ENCODE measurements around the gene SIRT7. TPM values are rescaled to one million over a fixed set of nuclear protein-coding genes. Genes with fewer than 3 reads are reported as not detected.
A peak's percentile ranks its signal among the peaks of the same experiment; 100 is the strongest.

SIRT7 gene
- total RNA-seq, 1 donor from 2014 or later: 22.6 TPM

DNA sequence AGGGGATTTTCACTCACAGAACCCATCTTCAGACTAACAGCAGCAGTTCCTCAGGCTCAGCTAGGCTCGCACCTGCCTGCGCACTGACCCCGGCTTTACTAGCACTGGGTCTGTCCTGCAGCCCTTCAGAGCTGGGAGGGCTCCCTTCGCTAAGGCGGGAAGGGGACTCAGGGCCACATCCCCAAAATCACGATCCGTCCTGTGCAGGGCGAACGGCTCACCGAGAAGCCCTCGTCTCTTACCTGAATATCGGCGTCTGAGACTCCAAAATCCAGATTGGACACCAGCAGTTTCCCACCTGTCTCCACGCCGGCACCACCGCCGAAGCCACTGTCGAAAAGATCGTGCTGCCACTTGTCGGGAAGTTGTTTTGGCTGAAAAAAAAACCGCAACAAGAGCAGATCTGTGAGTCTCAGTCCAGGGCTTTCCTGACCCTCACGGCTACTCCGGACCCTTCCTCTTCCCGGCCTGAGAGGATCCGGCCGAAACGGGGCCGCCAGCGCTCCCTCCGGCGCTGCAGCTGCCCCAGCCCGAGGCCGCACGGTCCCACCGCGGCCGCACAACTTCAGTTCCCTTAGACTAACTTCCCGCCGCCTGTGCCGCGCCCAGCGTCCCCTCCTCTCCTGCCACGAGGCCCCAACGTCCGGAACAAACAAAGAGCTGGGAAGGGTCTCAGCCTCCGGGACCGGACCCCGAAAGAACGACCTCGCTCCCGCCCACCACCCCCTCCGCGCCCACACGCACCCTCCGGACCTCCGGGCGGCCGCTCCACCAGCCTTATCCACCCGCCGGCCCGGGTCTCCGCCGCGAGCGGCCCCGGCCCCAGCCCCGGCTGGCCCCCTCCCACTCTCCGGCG is 27.3 kb downstream of the SIRT7 start:
- no peak for TF ChIP-seq CTCF (IDR thresholded peaks at IDR 0.05; ENCODE audit: unreplicated experiment)
- Mint-ChIP-seq H3K9me3 (no peaks in the 10 kb centered on the region), H3K27me3 (ENCODE audit: low read depth) (no peaks in the 10 kb centered on the region), H3K27ac (peak overlapping the region; percentile 93), H3K36me3 (peaks cover 17% of the 10 kb centered on the region), H3K4me1 (peaks cover 11% of the 10 kb centered on the region), H3K4me3 (peak overlapping the region; percentile 78)
- peak in 1 of 2 experiments; percentile 20 for DNase-seq (ENCODE audit: low spot score in 2 of 2, unreplicated experiment in 2 of 2)

DNA sequence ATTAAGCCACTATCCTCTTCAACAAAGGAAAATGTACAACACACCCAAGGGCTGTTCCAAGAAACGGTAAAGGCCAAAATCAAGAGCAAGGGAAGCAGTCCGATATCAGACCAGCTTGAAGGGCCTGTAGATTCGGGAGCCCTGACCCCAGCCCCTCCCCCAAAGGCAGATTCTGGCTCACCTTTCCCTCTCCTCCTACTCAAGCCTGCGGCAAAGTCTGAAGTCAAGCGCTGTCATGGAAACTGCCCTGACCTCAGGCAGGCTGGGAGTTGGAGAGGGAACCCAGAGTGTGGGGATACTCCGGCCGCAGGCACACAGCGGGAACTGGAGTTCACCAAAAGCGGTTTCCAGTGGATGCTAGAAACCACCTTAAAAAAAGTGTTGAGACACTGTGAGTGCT is 28.4 kb downstream of the SIRT7 start:
- peak overlapping the region; percentile 78 for H3K4me3 Mint-ChIP-seq
- no peaks in the 10 kb centered on the region for H3K9me3 Mint-ChIP-seq
- H3K4me1 Mint-ChIP-seq: peaks cover 11% of the 10 kb centered on the region
- DNase-seq (ENCODE audit: low spot score in 2 of 2, unreplicated experiment in 2 of 2): no peak
- H3K27ac Mint-ChIP-seq: peak overlapping the region; percentile 47
- H3K27me3 Mint-ChIP-seq (ENCODE audit: low read depth): no peaks in the 10 kb centered on the region
- TF ChIP-seq CTCF (IDR thresholded peaks at IDR 0.05; ENCODE audit: unreplicated experiment): no peak
- peaks cover 23% of the 10 kb centered on the region for H3K36me3 Mint-ChIP-seq

- H3K27ac Mint-ChIP-seq: peak overlapping the region; percentile 47
- DNase-seq (ENCODE audit: low spot score in 2 of 2, unreplicated experiment in 2 of 2): no peak
- H3K27me3 Mint-ChIP-seq (ENCODE audit: low read depth): no peaks in the 10 kb centered on the region
- no peak for TF ChIP-seq CTCF (IDR thresholded peaks at IDR 0.05; ENCODE audit: unreplicated experiment)
- H3K36me3 Mint-ChIP-seq: peaks cover 28% of the 10 kb centered on the region
- peak overlapping the region; percentile 56 for H3K4me3 Mint-ChIP-seq
- no peaks in the 10 kb centered on the region for H3K9me3 Mint-ChIP-seq
- peaks cover 11% of the 10 kb centered on the region for H3K4me1 Mint-ChIP-seq
Observed at GRCh38 chr17:81888988-81889595, 28.9 kb downstream of the SIRT7 start.

DNA sequence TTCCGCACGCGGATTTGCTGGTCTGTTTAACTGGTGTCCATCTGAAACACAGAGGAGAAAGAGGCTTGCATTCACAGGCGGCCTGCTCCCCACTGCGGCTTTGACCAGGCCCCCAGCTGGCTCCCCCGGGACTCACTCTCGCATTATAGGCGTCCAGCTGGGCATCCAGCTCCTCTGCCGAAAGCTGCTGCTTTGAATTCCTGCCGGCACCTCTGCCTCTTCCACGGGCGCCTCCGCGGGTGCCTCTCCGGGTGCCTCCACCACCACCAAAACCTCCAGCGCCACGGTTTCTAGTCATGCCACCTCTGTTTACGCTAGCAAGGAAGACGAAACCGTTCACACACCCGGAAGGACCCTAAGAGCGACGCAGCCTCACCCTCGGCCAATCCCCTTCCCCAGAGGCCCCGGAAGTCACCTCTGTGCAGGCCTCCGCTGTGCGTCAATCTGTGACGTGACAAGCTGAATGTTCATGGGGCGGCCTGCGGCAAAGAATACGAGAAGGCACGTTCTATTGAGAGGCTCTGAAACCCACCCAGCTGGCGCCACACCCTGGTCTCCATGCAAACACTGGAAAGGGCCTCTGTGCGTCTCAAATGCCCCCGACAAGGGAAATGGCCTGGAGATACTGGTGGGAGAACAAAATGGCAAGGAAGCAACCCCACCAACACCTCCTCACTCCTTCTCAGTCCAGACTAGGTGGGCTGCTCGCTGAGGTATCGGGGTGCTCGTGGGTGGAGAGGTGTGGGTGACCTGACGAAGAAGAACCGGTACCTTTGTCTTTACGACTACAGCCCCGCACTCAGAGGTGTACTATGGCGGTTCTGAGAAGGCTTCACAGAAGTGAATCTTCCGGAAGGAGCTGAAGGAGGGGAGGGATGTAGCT is 29.6 kb downstream of the SIRT7 start:
- peaks cover 30% of the 10 kb centered on the region for H3K36me3 Mint-ChIP-seq
- H3K9me3 Mint-ChIP-seq: no peaks in the 10 kb centered on the region
- peaks cover 11% of the 10 kb centered on the region for H3K4me1 Mint-ChIP-seq
- peak in 1 of 2 experiments; percentile 18 for DNase-seq (ENCODE audit: low spot score in 2 of 2, unreplicated experiment in 2 of 2)
- H3K4me3 Mint-ChIP-seq: peak overlapping the region; percentile 56
- no peak overlapping the region for H3K27ac Mint-ChIP-seq
- no peak for TF ChIP-seq CTCF (IDR thresholded peaks at IDR 0.05; ENCODE audit: unreplicated experiment)
- H3K27me3 Mint-ChIP-seq (ENCODE audit: low read depth): no peaks in the 10 kb centered on the region

DNA sequence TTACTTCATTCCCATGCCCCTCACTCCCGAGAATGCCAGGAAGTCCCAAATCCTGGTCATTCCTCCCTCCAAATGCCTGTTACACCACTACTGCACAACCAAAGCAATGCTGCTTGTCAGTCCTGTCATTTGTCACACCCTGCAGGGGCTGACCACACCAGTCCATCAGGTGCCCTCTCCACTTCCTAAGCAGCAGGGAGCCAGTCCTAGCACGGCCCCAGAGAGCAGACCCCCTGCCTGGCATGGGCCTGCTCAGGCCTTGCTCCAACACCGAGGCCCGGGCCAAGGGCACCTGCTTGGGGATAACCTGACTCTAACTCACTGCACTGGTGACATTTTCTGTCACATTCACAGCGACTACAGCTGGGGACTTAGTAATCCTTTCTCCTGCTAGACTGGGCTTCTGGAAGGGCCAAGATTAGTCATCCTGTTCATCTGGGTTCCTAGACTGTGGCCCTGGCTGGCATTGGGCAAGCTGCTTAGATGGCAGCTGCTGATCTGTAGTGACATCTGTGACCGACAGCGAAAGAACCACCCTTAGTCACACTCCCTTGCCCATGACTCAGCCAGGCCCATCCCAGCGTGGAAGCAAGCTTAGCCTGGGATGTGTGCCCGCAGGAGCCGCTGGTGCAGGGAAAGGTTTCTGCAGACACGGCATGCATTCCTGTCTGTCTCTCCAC is 32.0 kb downstream of the SIRT7 start:
- Mint-ChIP-seq H3K4me3 (no peak overlapping the region), H3K36me3 (peaks cover 39% of the 10 kb centered on the region), H3K9me3 (no peaks in the 10 kb centered on the region), H3K27me3 (ENCODE audit: low read depth) (no peaks in the 10 kb centered on the region), H3K4me1 (peaks cover 7% of the 10 kb centered on the region), H3K27ac (no peak overlapping the region)
- no peak for TF ChIP-seq CTCF (IDR thresholded peaks at IDR 0.05; ENCODE audit: unreplicated experiment)
- DNase-seq (ENCODE audit: low spot score in 2 of 2, unreplicated experiment in 2 of 2): no peak

Measured in mesothelial cell of epicardium (in vitro differentiated cells).